Smooth muscle cell (in vitro differentiated cells): ENCODE measurements around the gene SLC43A3. TPM values are rescaled to one million over a fixed set of nuclear protein-coding genes. Genes with fewer than 3 reads are reported as not detected.

Experiments
- DNase-seq: peaks from one replicate; lab custom pipeline; 2025; ENCODE audit not compliant: unreplicated experiment; lab: John Stamatoyannopoulos, UW
- H2AFZ ChIP-seq: fragments of 200-600 bp; sonication (generic); 2 replicates; pipeline ENCODE4 v1.6.0; 2016; ENCODE audit warnings: antibody characterized with exemption, low read depth, mild to moderate bottlenecking
- H3F3A ChIP-seq: fragments of 200-600 bp; sonication (generic); 2 replicates; pipeline ENCODE4 v1.6.0; 2017; ENCODE audit warnings: antibody characterized with exemption, low read depth
- H3K27ac ChIP-seq: fragments of 200-600 bp; sonication (generic); 2 replicates; pipeline ENCODE4 v1.5.1; 2016; ENCODE audit warnings: low read depth, mild to moderate bottlenecking
- H3K27me3 ChIP-seq: fragments of 200-600 bp; sonication (generic); 2 replicates; pipeline ENCODE4 v1.6.1; 2016; ENCODE audit warnings: low read depth, mild to moderate bottlenecking
- H3K36me3 ChIP-seq: fragments of 200-600 bp; sonication (generic); 2 replicates; pipeline ENCODE4 v1.5.1; 2016; ENCODE audit warnings: low read depth
- H3K4me1 ChIP-seq: fragments of 200-600 bp; sonication (generic); 2 replicates; pipeline ENCODE4 v1.5.1; 2016; ENCODE audit warnings: low read depth
- H3K4me2 ChIP-seq: fragments of 200-600 bp; sonication (generic); 2 replicates; pipeline ENCODE4 v1.6.0; 2016; ENCODE audit warnings: mild to moderate bottlenecking
- H3K4me3 ChIP-seq: fragments of 200-600 bp; sonication (generic); 2 replicates; pipeline ENCODE4 v1.5.1; 2016; ENCODE audit warnings: mild to moderate bottlenecking
- H3K79me2 ChIP-seq: fragments of 200-600 bp; sonication (generic); 2 replicates; pipeline ENCODE4 v1.6.0; 2016; ENCODE audit warnings: low read depth, mild to moderate bottlenecking
- H3K9ac ChIP-seq: fragments of 200-600 bp; sonication (generic); 2 replicates; pipeline ENCODE4 v1.6.0; 2016; ENCODE audit warnings: low read depth
- H3K9me3 ChIP-seq: fragments of 200-600 bp; sonication (generic); replicated peaks from 2 replicates; pipeline ENCODE4 v1.5.1; 2016; ENCODE audit warnings: low read depth
- H4K20me1 ChIP-seq: fragments of 200-600 bp; sonication (generic); 2 replicates; pipeline ENCODE4 v1.6.0; 2016; ENCODE audit warnings: low read depth
- CTCF ChIP-seq: fragments of 200-600 bp; sonication (generic); IDR thresholded peaks from 2 replicates; pipeline ENCODE4 v1.5.1; 2017; ENCODE audit warnings: borderline replicate concordance, mild to moderate bottlenecking, antibody characterized with exemption; ENCODE audit not compliant: insufficient read depth, poor library complexity, severe bottlenecking
- WGBS: methylation state at CpG from one replicate; pipeline ENCODE4 v1.1.7; 2016; ENCODE audit warnings: low lambda C conversion rate; 5-methylcytosine and 5-hydroxymethylcytosine counted together
- polyA plus RNA-seq: library from polyadenylated mRNA; unstranded; fragments of >200 nt; fragmentation: Nextera tagmentation; extraction: Ambion mirVana; gene quantifications from 2 replicates; pipeline ENCODE4 v1.2.1, GENCODE V29; 2016
- total RNA-seq: library from RNA; depleted of rRNA; stranded (reverse); fragments of >200 nt; gene quantifications from 2 replicates; pipeline ENCODE4 v1.2.3, GENCODE V29; 2014

SLC43A3 gene
- total and polyA plus RNA-seq, 2 experiments from 2014 or later = 9.3 to 12.8 TPM

GRCh38 chr11:57466680-57467079, 39.8 kb upstream of the SLC43A3 start:
- TF ChIP-seq CTCF = no peak
- Histone ChIP-seq H2AFZ (no peak overlapping the region), H3K27me3 (peaks cover 82% of the 10 kb centered on the region), H3K4me1 (peaks cover 9% of the 10 kb centered on the region), H3K4me2 (no peak overlapping the region), H4K20me1 (no peaks in the 10 kb centered on the region), H3K4me3 (no peak overlapping the region), H3F3A (no peaks in the 10 kb centered on the region), H3K36me3 (no peaks in the 10 kb centered on the region), H3K9me3 (no peaks in the 10 kb centered on the region), H3K79me2 (no peaks in the 10 kb centered on the region), H3K9ac (no peak overlapping the region), H3K27ac (no peak overlapping the region)
- 83% methylated on average over 4 of the region's 4 CpGs for WGBS
- no peak for DNase-seq

- no peak for TF ChIP-seq CTCF
- WGBS = 56% methylated on average over 29 of the region's 30 CpGs
- H3K9ac ChIP-seq = no peak overlapping the region
- H3K4me2 ChIP-seq = no peak overlapping the region
- no peaks in the 10 kb centered on the region for H3K9me3 ChIP-seq
- H3K27me3 ChIP-seq = peaks cover 84% of the 10 kb centered on the region
- H3F3A ChIP-seq = no peaks in the 10 kb centered on the region
- H3K4me1 ChIP-seq = peaks cover 9% of the 10 kb centered on the region
- H3K27ac ChIP-seq = no peak overlapping the region
- DNase-seq = no peak
- no peaks in the 10 kb centered on the region for H3K79me2 ChIP-seq
- no peak overlapping the region for H2AFZ ChIP-seq
- no peaks in the 10 kb centered on the region for H4K20me1 ChIP-seq
- H3K4me3 ChIP-seq = no peak overlapping the region
- H3K36me3 ChIP-seq = no peaks in the 10 kb centered on the region
Observed at GRCh38 chr11:57464539-57465181, 37.7 kb upstream of the SLC43A3 start.

- TF ChIP-seq CTCF = no peak
- Histone ChIP-seq H2AFZ (no peak overlapping the region), H3F3A (no peaks in the 10 kb centered on the region), H3K4me2 (no peak overlapping the region), H3K36me3 (no peaks in the 10 kb centered on the region), H3K4me1 (peaks cover 13% of the 10 kb centered on the region), H4K20me1 (no peaks in the 10 kb centered on the region), H3K9ac (no peak overlapping the region), H3K27me3 (peaks cover 84% of the 10 kb centered on the region), H3K79me2 (no peaks in the 10 kb centered on the region), H3K9me3 (no peaks in the 10 kb centered on the region), H3K4me3 (no peak overlapping the region), H3K27ac (no peak overlapping the region)
- DNase-seq = no peak
- 38% methylated on average over 14 of the region's 14 CpGs for WGBS
Observed at GRCh38 chr11:57463671-57464538, 37.0 kb upstream of the SLC43A3 start.
